Measurements from ENCODE around the gene METTL25B. TPM values are rescaled to one million over a fixed set of nuclear protein-coding genes. Genes with fewer than 3 reads are reported as not detected.

The METTL25B gene
- polyA plus RNA-seq, 3 donors, result 34.4 to 47.3 (median 35.6) TPM

- DNase-seq (ENCODE audit: extremely low read depth in 1 of 11, low read depth in 9 of 11, low spot score in 4 of 11), result no peak
Measured at GRCh38 chr1:156743367-156744302, 15.4 kb downstream of the METTL25B start.

- DNase-seq (ENCODE audit: extremely low read depth in 1 of 11, low read depth in 9 of 11, low spot score in 4 of 11), result no peak
Measured at GRCh38 chr1:156744344-156744743, 16.1 kb downstream of the METTL25B start.

DNA sequence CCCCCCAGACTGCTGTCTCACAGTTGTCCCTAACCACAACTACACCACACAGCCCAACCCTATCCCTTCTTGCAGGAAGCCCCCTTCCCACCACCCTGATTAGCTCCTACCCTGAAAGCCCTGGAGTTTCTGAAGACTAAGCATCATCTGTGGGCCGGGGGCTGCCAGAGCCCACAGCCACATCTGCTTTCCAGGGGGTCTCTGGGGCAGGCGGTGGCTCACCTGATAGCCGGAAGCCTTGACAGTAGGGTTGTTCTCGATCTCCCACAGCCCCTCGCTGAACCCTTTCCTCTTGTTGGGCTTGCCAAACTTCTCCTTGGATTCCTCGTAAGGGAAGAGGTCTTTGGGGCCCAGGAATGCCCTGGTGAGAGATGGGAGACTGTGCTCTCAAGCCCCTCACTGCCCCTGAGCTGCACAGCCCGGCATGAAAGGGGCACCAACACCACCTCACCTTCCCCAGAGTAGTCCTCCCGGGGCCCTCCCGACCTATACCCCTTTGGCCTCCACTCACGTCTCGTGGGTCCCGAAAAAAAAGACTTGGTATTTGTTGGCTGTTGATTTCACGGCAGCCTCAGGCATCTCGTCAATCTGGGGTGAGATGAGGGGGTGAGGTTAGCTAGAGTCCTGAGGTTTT lies 16.6 kb downstream of the METTL25B start:
- no peak for DNase-seq (ENCODE audit: extremely low read depth in 1 of 11, low read depth in 9 of 11, low spot score in 4 of 11)

- DNase-seq (ENCODE audit: extremely low read depth in 1 of 11, low read depth in 9 of 11, low spot score in 4 of 11), result no peak
Measured at GRCh38 chr1:156745881-156746280, 17.6 kb downstream of the METTL25B start.

GRCh38 chr1:156746406-156746727 lies 18.1 kb downstream of the METTL25B start:
- DNase-seq (ENCODE audit: extremely low read depth in 1 of 11, low read depth in 9 of 11, low spot score in 4 of 11), result no peak

DNA sequence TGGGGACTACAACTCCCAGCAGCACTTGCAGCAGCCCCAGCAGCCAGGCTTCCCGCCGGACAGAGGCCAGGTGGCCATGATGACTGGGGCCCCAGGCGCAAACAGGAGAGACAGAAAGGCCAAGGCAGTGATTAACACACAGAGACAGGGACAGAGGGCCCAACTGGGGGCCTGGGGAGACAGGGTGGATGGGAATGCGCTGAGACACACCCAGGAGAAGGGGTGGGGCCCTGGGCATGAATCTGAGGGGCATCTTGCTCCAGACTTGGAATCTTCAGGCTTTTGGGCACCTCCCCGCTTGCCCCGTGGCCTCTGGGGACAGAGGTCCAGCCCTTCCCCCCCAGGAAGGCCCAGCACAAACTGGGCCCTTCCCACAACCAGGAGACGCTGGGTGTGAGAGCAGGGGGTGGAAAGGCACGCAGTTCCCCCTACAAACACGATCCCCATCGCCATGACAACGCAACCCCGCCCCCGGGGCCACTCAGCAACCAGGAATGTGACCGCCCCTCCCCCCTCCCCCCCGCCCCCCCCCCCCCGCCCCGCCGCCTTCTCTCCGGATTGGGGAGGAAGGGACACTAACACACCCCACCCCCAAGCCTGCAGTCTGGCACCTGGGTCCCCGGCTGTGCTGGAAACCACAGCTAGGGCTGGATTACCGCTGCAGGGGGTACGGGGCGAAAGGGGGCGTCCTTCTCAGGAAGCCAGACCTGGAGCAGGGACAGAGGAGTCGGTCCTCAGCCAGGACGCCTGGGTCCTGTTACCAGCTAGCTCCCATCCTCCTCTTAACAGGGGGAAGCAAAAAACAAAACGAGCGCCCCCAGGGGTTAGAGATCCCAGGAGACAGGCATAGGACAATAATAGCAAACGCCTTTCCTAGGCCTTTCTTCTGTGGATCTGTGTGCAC lies 18.7 kb downstream of the METTL25B start:
- peak in 8 of 11 donors; percentile 81 to 93 (median 86) for DNase-seq (ENCODE audit: extremely low read depth in 1 of 11, low read depth in 9 of 11, low spot score in 4 of 11)

- no peak for DNase-seq (ENCODE audit: extremely low read depth in 1 of 11, low read depth in 9 of 11, low spot score in 4 of 11)
Measured at GRCh38 chr1:156747742-156748669, 19.7 kb downstream of the METTL25B start.

GRCh38 chr1:156748670-156749418 lies 20.6 kb downstream of the METTL25B start:
- DNase-seq (ENCODE audit: extremely low read depth in 1 of 11, low read depth in 9 of 11, low spot score in 4 of 11), result no peak

- no peak for DNase-seq (ENCODE audit: extremely low read depth in 1 of 11, low read depth in 9 of 11, low spot score in 4 of 11)
Measured at GRCh38 chr1:156749419-156750118, 21.3 kb downstream of the METTL25B start.

DNA sequence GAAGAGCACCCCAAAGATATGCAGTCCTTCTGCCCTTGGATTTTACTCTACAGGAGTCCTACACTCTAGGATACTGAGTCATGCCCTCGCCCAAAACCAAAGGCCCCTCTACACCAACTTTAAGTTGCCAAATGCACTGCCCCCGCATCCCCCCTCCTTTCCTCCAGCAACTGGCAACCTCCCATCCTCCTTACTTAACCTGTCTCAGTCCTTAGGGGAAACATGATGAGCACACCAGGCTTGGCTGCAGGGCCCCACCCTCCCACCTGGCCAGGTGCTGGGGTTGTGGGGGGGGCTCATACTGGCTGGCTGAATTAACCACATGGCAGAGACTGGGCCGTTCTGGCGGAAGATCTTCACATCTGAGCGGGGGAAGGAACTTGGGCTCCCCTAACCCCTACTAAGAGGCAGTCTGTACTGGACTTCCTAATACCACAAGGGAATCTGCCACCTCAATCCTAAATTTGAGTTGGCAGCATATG lies 22.0 kb downstream of the METTL25B start:
- DNase-seq (ENCODE audit: extremely low read depth in 1 of 11, low read depth in 9 of 11, low spot score in 4 of 11), result no peak

DNA sequence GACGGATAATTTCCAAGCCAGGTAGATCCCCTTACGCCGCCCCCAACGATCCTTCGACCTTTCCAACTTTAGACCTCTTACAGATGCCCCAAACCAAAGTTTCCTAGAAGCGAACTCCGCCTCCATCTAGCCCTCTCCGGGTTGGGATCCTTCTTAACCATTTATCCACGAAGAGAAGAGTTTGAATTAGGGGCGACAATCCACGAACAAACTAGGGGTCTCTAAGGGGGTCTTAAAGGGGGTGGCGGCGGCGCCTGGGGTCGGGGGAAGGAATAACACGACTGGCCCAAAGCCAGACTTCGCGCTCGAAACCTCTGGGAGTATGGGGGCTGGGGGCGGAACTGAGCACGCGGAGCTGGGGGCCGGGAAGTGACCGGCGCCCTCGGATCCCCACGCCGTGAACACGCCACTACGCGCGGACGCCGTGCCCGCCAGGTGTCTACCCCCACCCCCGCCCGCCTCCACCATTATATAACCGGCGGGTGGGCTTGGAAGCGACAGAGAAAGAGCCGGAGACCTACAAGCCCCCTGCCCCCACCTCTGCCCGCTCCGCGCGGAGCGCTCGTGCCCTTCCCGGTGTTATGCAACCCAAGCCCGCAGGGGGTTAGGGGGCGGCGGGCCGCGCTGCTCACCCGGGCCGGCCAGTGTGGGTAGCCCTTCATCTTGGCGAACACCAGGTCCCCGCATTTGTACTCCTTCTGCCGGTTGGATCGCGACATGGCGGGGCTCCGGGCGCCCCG lies 22.6 kb downstream of the METTL25B start:
- no peak for DNase-seq (ENCODE audit: extremely low read depth in 1 of 11, low read depth in 9 of 11, low spot score in 4 of 11)

DNA sequence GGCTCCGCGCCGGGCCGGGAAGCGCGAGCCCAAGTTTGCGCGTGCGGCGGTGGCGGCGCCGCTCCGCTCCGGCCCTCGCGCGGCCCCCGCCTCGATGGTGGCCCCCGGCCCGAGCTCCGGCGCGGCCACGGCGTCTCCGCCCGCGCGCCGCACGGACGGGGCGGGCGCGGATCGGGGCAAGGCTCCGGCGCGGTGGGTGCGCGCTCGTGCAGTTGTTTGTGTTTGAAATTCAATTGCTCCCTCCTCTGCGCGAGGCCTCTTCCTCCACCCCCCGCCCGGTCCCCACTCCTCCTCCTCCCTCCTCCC lies 23.1 kb downstream of the METTL25B start, which contains the start of gene HDGF:
Gene HDGF, minus strand, starts transcription at position 225 of the 306 bp plus-strand sequence. CDS start 246 bp downstream, outside the sequence.
- DNase-seq (ENCODE audit: extremely low read depth in 1 of 11, low read depth in 9 of 11, low spot score in 4 of 11), result no peak

DNA sequence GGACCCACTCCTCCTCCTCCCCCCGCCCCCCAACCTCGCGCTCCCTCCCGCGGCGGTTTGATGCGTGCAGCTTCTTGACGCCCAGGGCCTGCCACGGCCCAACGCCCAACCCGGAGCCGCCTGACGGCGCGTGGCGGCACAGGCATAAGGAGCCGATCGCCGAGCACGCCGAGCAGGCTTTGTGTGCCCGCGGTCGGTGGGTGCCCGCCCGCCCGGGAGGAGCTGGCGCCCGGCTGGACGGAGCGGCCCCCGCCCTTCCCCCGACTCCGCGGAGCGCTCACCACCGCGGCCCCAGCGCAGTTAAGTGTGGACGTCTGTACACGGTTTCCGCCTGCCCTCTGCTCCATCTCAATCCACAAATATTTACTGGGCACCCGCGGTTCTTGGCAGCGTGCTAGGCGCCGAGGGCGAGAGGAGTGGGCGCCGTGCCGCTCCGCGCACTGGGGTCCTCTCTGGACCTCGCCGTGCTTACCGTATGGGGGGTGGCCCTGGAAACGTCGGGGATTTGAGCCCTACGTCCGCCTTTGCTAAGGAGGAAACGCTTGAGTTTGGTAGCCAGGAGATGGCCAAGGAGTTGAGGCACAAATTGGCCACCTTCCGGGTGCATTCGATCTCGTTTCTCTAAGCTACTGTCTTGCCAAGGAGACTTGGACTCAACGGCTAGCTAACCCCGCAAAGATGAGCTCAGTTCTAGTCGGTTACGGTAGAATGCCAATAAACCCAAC lies 23.6 kb downstream of the METTL25B start:
- peak; percentile 86 to 97 (median 95) for DNase-seq (ENCODE audit: extremely low read depth in 1 of 11, low read depth in 9 of 11, low spot score in 4 of 11)

GRCh38 chr1:156752843-156753482 lies 24.7 kb downstream of the METTL25B start:
- DNase-seq (ENCODE audit: extremely low read depth in 1 of 11, low read depth in 9 of 11, low spot score in 4 of 11), result no peak

DNA sequence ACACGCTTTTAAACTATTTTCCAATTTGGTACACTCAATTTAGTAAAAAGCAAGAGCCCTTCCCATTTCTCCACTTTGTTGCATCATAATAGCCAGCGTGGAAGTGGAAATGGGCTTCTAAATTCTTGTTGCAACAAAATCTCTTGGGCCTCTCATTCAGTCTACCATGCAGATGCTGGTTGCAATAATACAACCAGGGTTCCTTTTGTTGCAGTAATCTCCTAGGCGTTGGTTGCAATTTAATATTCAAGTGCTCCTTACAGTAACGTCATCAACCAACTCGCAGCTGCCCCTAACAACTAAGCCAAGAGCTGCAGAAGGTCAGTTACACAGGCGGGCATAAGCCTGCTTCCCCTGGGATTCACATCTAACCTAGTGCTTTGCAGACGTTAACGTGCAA lies 25.9 kb downstream of the METTL25B start:
- no peak for DNase-seq (ENCODE audit: extremely low read depth in 1 of 11, low read depth in 9 of 11, low spot score in 4 of 11)
